IPS-NIHi7 (cell line): Measurements from ENCODE around the gene SEMA3F.
"Not testable (repeated sequence)": the region's sequence is repeated elsewhere in the genome, so short reads cannot be mapped to it uniquely, and the experiment has no call there.

Experiments used
- DNase-seq: peaks from one replicate; pipeline ENCODE4 v3.0.0; 2012; ENCODE audit warnings: mixed read lengths; ENCODE audit errors: extremely low spot score

Gene SEMA3F

DNA sequence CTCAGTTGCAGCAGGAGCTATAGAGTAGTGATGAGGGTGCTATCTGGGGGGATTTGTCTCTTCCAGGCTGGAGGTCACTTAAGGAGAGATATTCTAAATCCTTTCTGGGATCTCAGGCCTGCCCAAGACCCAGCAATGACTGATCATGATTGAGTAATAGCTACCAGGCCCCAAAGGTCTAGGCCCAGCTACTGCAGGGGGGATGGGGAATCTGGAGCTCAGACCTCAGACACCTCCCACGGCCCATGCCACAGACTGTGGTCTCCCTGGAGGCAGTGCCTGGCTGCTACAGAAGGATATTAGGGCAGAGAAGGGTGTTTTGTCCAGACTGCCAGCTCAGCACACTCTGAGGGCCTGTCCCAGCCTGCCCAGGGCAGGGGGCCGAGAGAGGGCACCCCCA is 56.8 kb downstream of the SEMA3F start:
- DNase-seq: no peak

DNA sequence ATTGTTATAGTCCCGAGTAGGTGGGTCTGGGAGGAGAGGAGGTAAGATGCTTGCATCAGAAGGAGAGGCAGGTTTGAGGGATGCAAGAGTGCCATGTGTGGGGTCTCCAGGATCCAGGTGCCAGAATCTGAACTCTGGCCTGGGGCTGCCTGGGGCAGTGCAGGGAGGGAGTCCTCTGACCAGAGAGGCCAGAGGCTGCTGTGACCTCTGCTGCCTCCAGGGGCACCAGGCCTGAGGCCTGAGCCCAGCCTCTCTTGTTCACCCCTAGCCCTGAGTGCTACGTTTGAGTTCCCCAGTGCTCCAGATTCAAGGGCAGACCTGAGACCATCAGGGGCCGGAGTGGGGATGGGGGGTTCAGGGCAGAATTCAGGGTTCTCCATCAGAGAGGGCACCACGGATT is 57.4 kb downstream of the SEMA3F start:
- DNase-seq: no peak

DNA sequence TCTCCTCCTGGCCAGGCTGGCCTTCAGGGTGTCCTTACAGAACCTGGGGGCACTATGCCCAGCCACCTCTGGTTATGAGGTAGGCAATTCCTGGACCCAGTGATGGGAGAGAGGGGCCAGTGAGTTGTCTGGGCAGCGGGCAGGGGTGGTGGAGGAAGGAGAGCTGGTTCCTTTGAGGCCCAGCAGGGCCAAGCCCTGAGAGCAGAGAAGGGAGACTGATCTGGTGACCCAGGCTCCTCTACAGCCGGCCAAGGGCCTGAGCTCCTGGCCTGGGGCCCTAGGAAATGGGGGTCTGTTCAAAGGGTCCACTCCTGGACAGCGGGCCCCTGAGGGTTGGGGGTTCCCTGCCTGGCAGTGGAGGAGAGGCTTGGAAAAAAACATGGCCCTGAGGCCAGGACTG is 57.8 kb downstream of the SEMA3F start:
- DNase-seq: no peak

DNA sequence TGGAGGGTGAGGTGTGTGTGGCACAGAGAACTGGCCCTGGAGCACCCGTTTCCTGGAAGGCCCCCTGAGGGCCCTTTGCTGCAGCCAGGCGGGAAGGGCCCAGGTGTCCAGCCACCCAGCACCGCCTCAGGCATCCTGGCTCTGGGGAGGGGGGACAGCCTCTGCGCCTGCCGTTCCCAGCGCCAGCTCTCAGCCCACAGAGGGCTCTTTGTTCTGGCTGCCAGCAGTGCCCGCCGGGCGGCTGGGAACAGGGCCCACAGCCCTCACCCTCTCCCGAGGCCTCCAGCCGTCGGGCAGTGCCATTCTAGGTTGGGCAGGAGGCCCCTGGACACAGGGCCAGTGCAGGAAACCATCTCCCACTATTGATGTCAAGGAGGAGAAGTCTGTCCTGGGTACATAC is 58.2 kb downstream of the SEMA3F start:
- DNase-seq: no peak

DNA sequence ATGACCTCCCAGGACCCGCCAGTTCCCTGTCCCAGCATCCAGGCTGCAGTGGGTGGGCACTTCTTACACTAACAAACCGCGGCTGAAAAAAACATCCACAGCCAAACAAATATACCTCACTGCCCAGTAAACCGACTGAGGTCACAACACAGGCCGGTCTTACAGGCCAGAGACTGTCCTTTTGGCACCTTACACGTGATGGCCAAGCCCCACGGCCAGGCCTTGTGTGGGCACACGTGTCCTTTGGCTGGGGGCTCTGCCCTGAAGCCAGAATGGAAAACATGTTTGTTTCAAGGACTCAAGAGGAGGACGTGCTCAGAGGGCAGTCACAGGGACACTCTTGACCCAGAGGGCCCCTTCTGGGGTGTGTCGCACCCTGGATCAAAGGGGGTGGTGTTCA is 59.7 kb downstream of the SEMA3F start:
- no peak for DNase-seq

- no peak for DNase-seq
Observed at GRCh38 chr3:50215529-50215928, 60.4 kb downstream of the SEMA3F start.

GRCh38 chr3:50217681-50218080 is 62.6 kb downstream of the SEMA3F start:
- DNase-seq: no peak

DNA sequence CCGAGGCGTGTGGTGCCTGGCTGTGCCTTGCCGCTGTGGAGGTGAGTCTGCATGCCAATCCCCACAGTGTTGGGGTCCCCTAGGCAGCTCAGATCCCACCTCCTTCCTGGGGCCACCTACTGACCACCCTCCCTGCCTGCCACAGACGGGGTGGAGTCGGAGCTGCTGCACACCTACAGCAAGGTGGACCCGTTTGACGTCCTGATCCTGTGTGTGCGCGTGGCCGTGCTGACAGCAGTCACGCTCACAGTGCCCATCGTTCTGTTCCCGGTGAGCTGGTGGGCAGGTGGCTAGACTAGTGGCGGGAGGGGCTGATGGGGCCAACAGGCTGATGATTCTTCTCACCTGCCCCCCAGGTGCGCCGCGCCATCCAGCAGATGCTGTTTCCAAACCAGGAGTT is 63.3 kb downstream of the SEMA3F start:
- no peak for DNase-seq

- DNase-seq: no peak
Observed at GRCh38 chr3:50219285-50219684, 64.2 kb downstream of the SEMA3F start.

GRCh38 chr3:50220109-50220508 is 65.0 kb downstream of the SEMA3F start:
- DNase-seq: no peak

DNA sequence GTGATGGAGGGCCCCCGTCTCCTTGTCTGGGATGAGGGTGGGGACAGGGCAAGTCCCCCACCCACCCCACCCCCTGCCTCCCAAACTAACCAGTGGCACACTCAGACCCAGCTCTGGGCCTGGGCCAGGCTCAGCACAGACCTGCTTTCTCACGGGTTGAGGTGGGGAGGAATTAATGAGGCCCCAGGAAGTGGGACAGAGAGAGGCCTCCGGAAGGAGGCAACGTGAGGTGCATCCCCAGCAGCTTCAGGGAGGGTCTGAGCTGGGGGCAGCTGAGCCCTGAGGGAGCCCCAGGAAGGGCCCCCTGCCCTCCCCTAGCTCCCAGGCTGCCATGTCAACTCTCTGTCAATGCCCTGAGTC is 65.9 kb downstream of the SEMA3F start:
- no peak for DNase-seq

DNA sequence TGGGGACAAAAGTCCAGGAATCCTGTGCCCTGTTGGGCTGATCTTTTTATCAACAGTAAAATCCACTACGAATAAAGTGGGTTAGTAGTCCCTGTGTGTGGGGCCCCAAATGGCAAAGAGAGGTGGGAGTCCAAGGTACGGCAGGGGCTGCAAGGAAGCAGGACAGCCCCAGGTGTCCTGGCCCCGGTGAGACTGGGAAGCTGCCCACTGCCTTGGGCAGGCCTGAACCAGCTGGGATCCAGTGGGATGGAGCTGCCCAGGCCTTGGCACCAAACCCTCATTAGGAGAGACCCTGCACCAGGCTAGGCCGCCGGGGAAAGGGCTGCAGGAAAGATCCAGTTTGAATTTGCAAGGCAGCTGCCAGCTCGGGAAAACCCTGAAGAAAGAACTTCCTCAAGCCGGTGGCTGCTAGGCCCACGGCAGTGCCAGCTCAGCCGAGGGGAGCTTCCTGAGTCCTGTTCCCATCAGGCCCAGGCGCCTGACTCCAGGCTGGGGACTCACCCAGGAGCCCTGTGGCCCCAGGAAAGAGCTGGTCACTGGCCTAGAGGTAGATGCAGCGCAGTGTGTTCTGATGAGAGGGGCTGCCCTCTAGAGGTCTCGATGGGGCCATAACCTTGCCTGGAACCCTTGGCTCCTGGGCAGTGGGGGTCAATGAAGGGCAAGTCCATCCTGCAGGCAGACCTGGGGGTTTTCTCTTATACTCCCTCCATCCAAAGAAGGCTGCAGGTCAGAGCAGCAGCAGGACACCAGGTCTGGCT is 66.5 kb downstream of the SEMA3F start:
- DNase-seq: peak; percentile 84

GRCh38 chr3:50222169-50222528 is 67.0 kb downstream of the SEMA3F start:
- no peak for DNase-seq

- DNase-seq: no peak
Observed at GRCh38 chr3:50224639-50225038, 69.5 kb downstream of the SEMA3F start.

GRCh38 chr3:50226888-50227389 is 71.8 kb downstream of the SEMA3F start:
- DNase-seq: no peak

DNA sequence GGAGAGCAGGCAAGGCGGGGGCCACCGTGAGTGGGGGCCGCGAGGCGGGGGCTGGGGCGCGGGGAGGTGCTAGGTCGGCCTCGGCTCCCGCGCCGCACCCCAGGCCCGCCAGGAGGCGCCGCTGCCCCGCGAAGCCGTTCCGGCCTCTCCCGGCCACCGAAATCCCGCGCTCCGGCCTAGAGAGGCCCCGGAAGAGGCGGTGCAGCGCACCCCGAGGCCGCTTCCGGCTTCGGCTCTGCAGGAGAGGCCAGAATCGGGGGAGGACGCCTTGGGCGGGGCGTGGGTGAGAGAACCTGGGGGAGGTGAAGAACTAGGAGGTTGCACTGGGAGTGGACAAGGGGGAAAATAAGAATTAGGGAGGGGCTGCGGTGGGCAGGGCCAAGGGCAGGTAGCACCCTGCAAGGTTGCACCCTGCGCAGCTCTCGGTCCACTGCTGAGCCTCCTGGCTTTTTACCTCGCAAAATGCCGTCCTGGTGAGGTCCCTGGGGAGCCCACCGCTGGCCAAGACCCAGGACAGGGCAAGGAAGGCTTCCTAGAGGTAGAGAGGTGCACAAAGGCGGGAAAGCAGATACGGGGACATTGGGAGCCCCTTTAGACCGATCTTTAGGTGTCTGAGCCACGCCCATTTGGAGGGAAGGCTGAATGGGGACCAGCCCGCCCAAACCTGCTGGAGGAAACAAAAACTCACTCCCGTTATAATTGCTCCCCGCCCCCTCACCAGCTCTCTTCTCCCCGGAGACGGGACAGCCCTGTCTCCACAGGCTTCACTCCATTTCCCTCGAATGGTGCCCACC is 72.5 kb downstream of the SEMA3F start:
- peak; percentile 89 for DNase-seq

- DNase-seq: not testable (repeated sequence)
Observed at GRCh38 chr3:50228184-50228763, 73.2 kb downstream of the SEMA3F start.

GRCh38 chr3:50229490-50229889 is 74.4 kb downstream of the SEMA3F start:
- DNase-seq: no peak

- DNase-seq: no peak
Observed at GRCh38 chr3:50230104-50230793, 75.1 kb downstream of the SEMA3F start.

DNA sequence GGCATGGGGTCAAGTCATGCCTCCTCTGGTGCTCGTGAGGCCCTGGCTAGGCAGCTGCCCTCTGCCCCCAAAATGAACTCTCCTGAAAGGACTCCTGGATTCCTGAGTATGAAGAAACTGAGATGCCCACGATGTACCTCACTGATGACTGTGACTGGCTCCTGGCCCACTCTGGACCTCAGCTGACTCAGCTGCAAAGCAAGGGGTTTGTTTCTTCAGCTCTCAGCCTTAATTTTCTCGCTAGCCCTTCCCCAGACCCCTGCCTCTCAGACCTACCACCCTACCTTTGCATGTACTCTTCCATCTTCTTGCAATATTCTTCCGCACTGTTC is 75.6 kb downstream of the SEMA3F start:
- no peak for DNase-seq

DNA sequence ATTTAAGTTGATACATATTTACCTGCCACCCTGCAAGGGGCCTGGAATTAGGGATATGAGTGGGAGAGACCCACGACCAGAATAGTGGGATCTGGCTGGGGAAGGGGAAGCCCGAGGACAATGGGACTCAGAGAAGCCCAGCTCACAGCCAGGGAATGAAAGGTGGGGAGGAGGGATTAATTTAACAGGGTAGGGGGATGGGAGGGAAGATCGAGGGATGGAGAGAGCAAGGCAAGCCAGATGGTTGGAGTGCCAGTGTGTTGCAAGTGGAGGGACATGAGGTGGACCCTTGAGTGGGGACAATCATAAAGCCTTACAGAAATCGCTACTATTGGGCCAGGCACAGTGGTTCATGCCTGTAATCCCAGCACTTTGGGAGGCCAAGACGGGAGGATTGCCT is 76.5 kb downstream of the SEMA3F start:
- no peak for DNase-seq

GRCh38 chr3:50232303-50232702 is 77.2 kb downstream of the SEMA3F start:
- DNase-seq: no peak
